Lower lobe of right lung (tissue), 2 donors: ENCODE results near the gene BCAR1. TPM values are rescaled to one million over a fixed set of nuclear protein-coding genes. Genes with fewer than 3 reads are reported as not detected.

Source experiments
- ATAC-seq, 2 donors: fragments of 200-7000 bp; cut with Tn5 transposase; one replicate each; pipeline ENCODE4 v1.9.1; 2020 to 2022; ENCODE audit warnings: mild to moderate bottlenecking in 2 of 2, moderate library complexity in 2 of 2
- DNase-seq: peaks from one replicate; pipeline ENCODE4 v3.0.0-alpha.2; 2020
- H3K27ac ChIP-seq: fragments of 200-600 bp; one replicate; pipeline ENCODE4 v1.8.0; 2022
- H3K27me3 ChIP-seq: fragments of 200-600 bp; one replicate; pipeline ENCODE4 v1.8.0; 2022; ENCODE audit warnings: low read depth
- H3K36me3 ChIP-seq: fragments of 200-600 bp; one replicate; pipeline ENCODE4 v1.8.0; 2022; ENCODE audit warnings: mild to moderate bottlenecking
- H3K4me1 ChIP-seq: fragments of 200-600 bp; one replicate; pipeline ENCODE4 v1.8.0; 2022
- H3K4me3 ChIP-seq: fragments of 200-600 bp; one replicate; pipeline ENCODE4 v1.8.0; 2022; ENCODE audit warnings: mild to moderate bottlenecking
- H3K9me3 ChIP-seq: fragments of 200-600 bp; one replicate; pipeline ENCODE4 v1.8.0; 2022
- CTCF ChIP-seq: fragments of 200-600 bp; IDR thresholded peaks from one replicate; pipeline ENCODE4 v1.8.0; 2022; ENCODE audit warnings: antibody characterized with exemption, mild to moderate bottlenecking
- intact Hi-C: fragments of 100-400 bp; cut with DNase I; formaldehyde crosslinking; loops from one replicate; pipeline ENCODE4 v1.11.0; 2022
- total RNA-seq: library from RNA; stranded (reverse); fragmentation: NEBNext Ultra II Directional; extraction: Animal tissue kit (Norgen Biotek cat#: 25700); gene quantifications from one replicate; pipeline ENCODE4 v1.2.1, GENCODE V29; 2021
- donor health status: DM: no; HTN: yes; CAD: no; lungs with severe emphysema.

The BCAR1 gene
- total RNA-seq, 1 donor from 2014 or later, result 65.1 TPM

GRCh38 chr16:75293772-75294171 is 42.3 kb upstream of the BCAR1 start:
- no peaks in the 10 kb centered on the region for H3K27me3 ChIP-seq
- H3K27ac ChIP-seq, result no peak overlapping the region
- H3K4me3 ChIP-seq, result no peak overlapping the region
- no peaks in the 10 kb centered on the region for H3K9me3 ChIP-seq
- peaks cover 47% of the 10 kb centered on the region for H3K36me3 ChIP-seq
- intact Hi-C loops, result no loop called here
- no peak for TF ChIP-seq CTCF
- H3K4me1 ChIP-seq, result peaks cover 10% of the 10 kb centered on the region
- no peak for DNase-seq
- no peak for ATAC-seq

DNA sequence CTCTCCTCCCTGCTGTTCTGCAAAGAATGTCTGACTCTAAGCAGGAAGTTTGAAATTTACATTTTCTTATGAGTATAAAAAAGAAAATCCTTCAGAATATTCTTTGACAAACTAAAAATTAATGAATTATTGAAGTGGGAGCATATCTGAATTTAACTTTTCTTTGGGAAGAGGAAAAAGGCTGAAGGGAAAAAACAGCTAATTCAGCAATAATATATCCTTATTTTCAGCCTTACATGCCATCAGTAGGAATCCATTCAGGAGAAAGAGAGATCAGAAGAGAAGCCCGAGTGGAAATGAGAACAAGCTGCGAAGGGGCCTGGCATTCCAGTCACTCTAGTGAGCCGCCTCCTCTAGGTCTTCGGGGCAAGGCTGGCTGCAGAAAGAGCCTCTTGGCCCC is 41.7 kb upstream of the BCAR1 start:
- no peak for ATAC-seq
- H3K36me3 ChIP-seq, result peaks cover 47% of the 10 kb centered on the region

DNA sequence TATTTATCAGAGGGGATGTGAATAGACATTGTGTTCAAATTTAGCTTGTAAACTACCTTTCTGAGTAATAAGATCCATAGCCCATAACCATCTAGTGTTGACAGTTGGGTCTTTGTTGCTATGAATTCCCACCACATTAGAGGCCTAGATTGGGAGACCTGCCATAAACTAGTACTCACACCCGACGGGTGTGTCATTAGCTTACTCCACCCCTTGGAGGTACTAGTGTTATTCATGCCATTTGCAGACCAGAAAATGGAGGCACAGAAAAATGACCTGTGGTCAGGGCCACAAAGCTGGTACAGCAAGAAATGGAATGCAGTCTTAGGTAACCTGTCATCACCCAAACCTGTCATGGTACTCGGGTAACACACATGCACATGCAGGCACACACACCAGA is 41.3 kb upstream of the BCAR1 start:
- DNase-seq (no peak), ATAC-seq (no peak)
- Histone ChIP-seq H3K27me3 (no peaks in the 10 kb centered on the region), H3K4me1 (peaks cover 21% of the 10 kb centered on the region), H3K4me3 (no peak overlapping the region), H3K36me3 (peaks cover 47% of the 10 kb centered on the region), H3K27ac (no peak overlapping the region), H3K9me3 (no peaks in the 10 kb centered on the region)
- TF ChIP-seq CTCF, result no peak
- intact Hi-C loops, result no loop called here

More for the DNA sequence above, 41.7 kb upstream of the BCAR1 start:
- DNase-seq, result no peak
- intact Hi-C loops, result no loop called here
- Histone ChIP-seq H3K27me3 (no peaks in the 10 kb centered on the region), H3K4me1 (peaks cover 16% of the 10 kb centered on the region), H3K9me3 (no peaks in the 10 kb centered on the region), H3K27ac (no peak overlapping the region), H3K4me3 (no peak overlapping the region)
- no peak for TF ChIP-seq CTCF

- intact Hi-C loops, result no loop called here
- ATAC-seq, result peak in 1 of 2 donors; percentile 22
- H3K4me3 ChIP-seq, result no peak overlapping the region
Observed at GRCh38 chr16:75289189-75289588, 37.8 kb upstream of the BCAR1 start.

GRCh38 chr16:75288596-75289120 is 37.2 kb upstream of the BCAR1 start:
- DNase-seq, result no peak
- H3K9me3 ChIP-seq, result no peaks in the 10 kb centered on the region
- H3K27me3 ChIP-seq, result no peaks in the 10 kb centered on the region
- peaks cover 30% of the 10 kb centered on the region for H3K36me3 ChIP-seq
- H3K4me1 ChIP-seq, result peaks cover 24% of the 10 kb centered on the region
- intact Hi-C loops, result no loop called here
- no peak for TF ChIP-seq CTCF
- H3K27ac ChIP-seq, result peak overlapping the region; percentile 61
- no peak overlapping the region for H3K4me3 ChIP-seq
- peak in 1 of 2 donors; percentile 68 for ATAC-seq

More at GRCh38 chr16:75289189-75289588, 37.8 kb upstream of the BCAR1 start:
- Histone ChIP-seq H3K36me3 (peaks cover 36% of the 10 kb centered on the region), H3K9me3 (no peaks in the 10 kb centered on the region), H3K27me3 (no peaks in the 10 kb centered on the region), H3K4me1 (peaks cover 24% of the 10 kb centered on the region), H3K27ac (peak overlapping the region; percentile 61)
- TF ChIP-seq CTCF, result no peak
- no peak for DNase-seq
